Left cardiac atrium (tissue), 4 donors: ENCODE measurements around the gene TARDBP. TPM values are rescaled to one million over a fixed set of nuclear protein-coding genes. Genes with fewer than 3 reads are reported as not detected.
"Not testable (repeated sequence)": the region's sequence is repeated elsewhere in the genome, so short reads cannot be mapped to it uniquely, and the experiment has no call there.

Experiments used
- ATAC-seq, 2 donors: fragments of 200-7000 bp; cut with Tn5 transposase; one replicate each; pipeline ENCODE4 v1.9.1; 2020; ENCODE audit warnings: mild to moderate bottlenecking in 2 of 2, moderate library complexity in 2 of 2
- DNase-seq: peaks from one replicate; pipeline ENCODE4 v3.0.0-alpha.2; 2020
- intact Hi-C, 2 donors: fragments of 100-400 bp; cut with DNase I; formaldehyde crosslinking; loops; one replicate each; pipeline versions ENCODE4 v1.14.1 to v1.15.1; 2022 to 2023
- total RNA-seq, 2 donors: library from RNA; stranded (reverse); fragmentation: NEBNext Ultra II Directional; extraction: Animal tissue kit (Norgen Biotek cat#: 25700); gene quantifications; one replicate each; pipeline ENCODE4 v1.2.1, GENCODE V29; 2021
- donor health status: DM: no; HTN: yes; CAD: no.
- donor health status: DM: no; HTN: yes; CAD: no; lungs with severe emphysema.
- donor health status: DM: yes; HTN: yes; CAD: no.
- donor health status: Dilated cardiomyopathy.

The TARDBP gene
- total RNA-seq, 2 donors from 2014 or later, result 102 to 119 TPM

GRCh38 chr1:10989920-10990516 is 22.4 kb upstream of the TARDBP start:
- ATAC-seq, DNase-seq, intact Hi-C loops: not testable (repeated sequence)

- DNase-seq (no peak), ATAC-seq (no peak)
- intact Hi-C loops, result no loop called here
These were observed 21.6 kb upstream of the TARDBP start for GRCh38 chr1:10990828-10991227.

- DNase-seq, ATAC-seq, intact Hi-C loops: not testable (repeated sequence)
These were observed 20.4 kb upstream of the TARDBP start for GRCh38 chr1:10992004-10992403.

GRCh38 chr1:10992864-10993263 is 19.6 kb upstream of the TARDBP start:
- DNase-seq, result no peak
- no peak for ATAC-seq
- intact Hi-C loops, result no loop called here

- ATAC-seq, result no peak
These were observed 16.4 kb upstream of the TARDBP start for GRCh38 chr1:10996100-10996499.

GRCh38 chr1:11000526-11000925 is 11.9 kb upstream of the TARDBP start:
- DNase-seq (no peak), ATAC-seq (no peak)
- intact Hi-C loops, result no loop called here

More at GRCh38 chr1:10996100-10996499, 16.4 kb upstream of the TARDBP start:
- no peak for DNase-seq
- intact Hi-C loops, result no loop called here

GRCh38 chr1:11013160-11013531 is 692 bp downstream of the TARDBP start:
- peak in 1 of 2 donors; percentile 9 for ATAC-seq
- DNase-seq, result no peak
- intact Hi-C loops, result no loop called here

- DNase-seq, intact Hi-C loops, ATAC-seq: not testable (repeated sequence)
These were observed 6.9 kb downstream of the TARDBP start for GRCh38 chr1:11019358-11019757.

- no peak for ATAC-seq
- intact Hi-C loops, result no loop called here
- no peak for DNase-seq
These were observed 7.5 kb downstream of the TARDBP start for GRCh38 chr1:11019971-11020370.

- intact Hi-C loops, result no loop called here
- ATAC-seq, result no peak
- DNase-seq, result no peak
These were observed 10.7 kb downstream of the TARDBP start for GRCh38 chr1:11023201-11023600.

GRCh38 chr1:11024154-11024873 is 11.9 kb downstream of the TARDBP start:
- no peak for ATAC-seq
- intact Hi-C loops, result no loop called here
- no peak for DNase-seq

GRCh38 chr1:11024874-11025203 is 12.4 kb downstream of the TARDBP start:
- DNase-seq (no peak), ATAC-seq (no peak)
- intact Hi-C loops, result no loop called here

GRCh38 chr1:11025618-11026017 is 13.2 kb downstream of the TARDBP start:
- intact Hi-C loops, result no loop called here
- ATAC-seq, result no peak
- DNase-seq, result no peak

GRCh38 chr1:11026052-11026451 is 13.6 kb downstream of the TARDBP start:
- DNase-seq, result no peak
- peak in 1 of 2 donors; percentile 44 for ATAC-seq
- intact Hi-C loops, result no loop called here

- DNase-seq (no peak), ATAC-seq (no peak)
- intact Hi-C loops, result no loop called here
These were observed 14.4 kb downstream of the TARDBP start for GRCh38 chr1:11026903-11027302.

GRCh38 chr1:11027316-11027715 is 14.9 kb downstream of the TARDBP start:
- intact Hi-C loops, result no loop called here
- DNase-seq (no peak), ATAC-seq (no peak)

- intact Hi-C loops, result no loop called here
- DNase-seq, result no peak
- ATAC-seq, result no peak
These were observed 15.6 kb downstream of the TARDBP start for GRCh38 chr1:11028018-11028417.

- no peak for ATAC-seq
- DNase-seq, result no peak
- intact Hi-C loops, result no loop called here
These were observed 18.4 kb downstream of the TARDBP start for GRCh38 chr1:11030865-11031264.

- no peak for DNase-seq
- ATAC-seq, result peak in 1 of 2 donors; percentile 12
- intact Hi-C loops, result no loop called here
These were observed 19.3 kb downstream of the TARDBP start for GRCh38 chr1:11031624-11032262.

- not testable (repeated sequence) for DNase-seq, ATAC-seq
- intact Hi-C loops, result loop anchor here (5.0 kb wide), 3 partner anchors 605 to 685 kb away; no protein-coding TSS in a partner anchor
These were observed 24.7 kb downstream of the TARDBP start for GRCh38 chr1:11037019-11037739.
